Measurements from ENCODE around the gene ERC2.

DNA sequence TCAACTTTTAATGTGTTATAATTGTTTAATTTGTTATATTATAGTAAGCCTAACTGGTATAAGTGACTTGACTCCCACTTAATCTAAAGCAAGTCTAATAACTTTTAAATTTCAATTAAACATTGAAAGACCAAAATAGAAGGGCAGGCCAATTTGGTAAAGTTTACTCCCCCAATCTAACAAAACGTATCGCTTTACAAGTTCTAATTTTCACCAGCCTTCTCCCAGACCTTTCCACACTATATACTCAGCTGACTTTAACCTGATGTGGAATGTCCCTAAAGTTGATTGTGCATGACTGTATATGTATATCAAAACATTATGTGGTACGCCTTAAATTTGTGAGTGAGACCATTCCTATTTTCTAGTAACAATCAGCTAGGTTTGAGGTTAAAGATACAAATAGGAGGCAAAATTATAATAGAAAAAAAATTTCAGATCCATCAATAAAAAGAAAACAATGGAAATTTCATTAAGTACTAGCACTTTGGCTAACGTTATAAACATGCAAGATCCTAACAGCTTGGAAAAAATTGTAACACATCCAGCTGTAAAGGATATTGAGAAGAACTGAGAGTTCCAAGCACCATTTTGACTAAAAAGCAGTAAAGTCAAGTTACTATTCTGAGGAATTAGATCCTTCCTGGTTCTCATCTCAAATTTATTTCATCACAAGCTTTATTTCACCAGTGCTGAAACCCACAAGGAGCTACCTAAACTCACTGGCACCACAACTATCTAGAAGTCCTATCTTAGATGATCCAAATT is 199.5 kb downstream of the ERC2 start:
- no peak for TF ChIP-seq EZH2phosphoT487 (conservative IDR thresholded peaks at IDR 0.05; ENCODE audit: low read length)
- TF ChIP-seq, protein P1, sequence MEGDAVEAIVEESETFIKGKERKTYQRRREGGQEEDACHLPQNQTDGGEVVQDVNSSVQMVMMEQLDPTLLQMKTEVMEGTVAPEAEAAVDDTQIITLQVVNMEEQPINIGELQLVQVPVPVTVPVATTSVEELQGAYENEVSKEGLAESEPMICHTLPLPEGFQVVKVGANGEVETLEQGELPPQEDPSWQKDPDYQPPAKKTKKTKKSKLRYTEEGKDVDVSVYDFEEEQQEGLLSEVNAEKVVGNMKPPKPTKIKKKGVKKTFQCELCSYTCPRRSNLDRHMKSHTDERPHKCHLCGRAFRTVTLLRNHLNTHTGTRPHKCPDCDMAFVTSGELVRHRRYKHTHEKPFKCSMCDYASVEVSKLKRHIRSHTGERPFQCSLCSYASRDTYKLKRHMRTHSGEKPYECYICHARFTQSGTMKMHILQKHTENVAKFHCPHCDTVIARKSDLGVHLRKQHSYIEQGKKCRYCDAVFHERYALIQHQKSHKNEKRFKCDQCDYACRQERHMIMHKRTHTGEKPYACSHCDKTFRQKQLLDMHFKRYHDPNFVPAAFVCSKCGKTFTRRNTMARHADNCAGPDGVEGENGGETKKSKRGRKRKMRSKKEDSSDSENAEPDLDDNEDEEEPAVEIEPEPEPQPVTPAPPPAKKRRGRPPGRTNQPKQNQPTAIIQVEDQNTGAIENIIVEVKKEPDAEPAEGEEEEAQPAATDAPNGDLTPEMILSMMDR (IDR thresholded peaks at IDR 0.05; ENCODE audit: insufficient read depth, low read length, poor library complexity, severe bottlenecking) = no peak

Data from SU-DHL-6 (cell line).